Cortex of kidney (tissue), 1 donor: ENCODE results near the gene NBL1.

Experiments used
- DNase-seq: peaks from one replicate; lab custom pipeline; 2025; lab: John Stamatoyannopoulos, UW

NBL1 gene

GRCh38 chr1:19703280-19703679 is 59.2 kb downstream of the NBL1 start:
- DNase-seq, result no peak

DNA sequence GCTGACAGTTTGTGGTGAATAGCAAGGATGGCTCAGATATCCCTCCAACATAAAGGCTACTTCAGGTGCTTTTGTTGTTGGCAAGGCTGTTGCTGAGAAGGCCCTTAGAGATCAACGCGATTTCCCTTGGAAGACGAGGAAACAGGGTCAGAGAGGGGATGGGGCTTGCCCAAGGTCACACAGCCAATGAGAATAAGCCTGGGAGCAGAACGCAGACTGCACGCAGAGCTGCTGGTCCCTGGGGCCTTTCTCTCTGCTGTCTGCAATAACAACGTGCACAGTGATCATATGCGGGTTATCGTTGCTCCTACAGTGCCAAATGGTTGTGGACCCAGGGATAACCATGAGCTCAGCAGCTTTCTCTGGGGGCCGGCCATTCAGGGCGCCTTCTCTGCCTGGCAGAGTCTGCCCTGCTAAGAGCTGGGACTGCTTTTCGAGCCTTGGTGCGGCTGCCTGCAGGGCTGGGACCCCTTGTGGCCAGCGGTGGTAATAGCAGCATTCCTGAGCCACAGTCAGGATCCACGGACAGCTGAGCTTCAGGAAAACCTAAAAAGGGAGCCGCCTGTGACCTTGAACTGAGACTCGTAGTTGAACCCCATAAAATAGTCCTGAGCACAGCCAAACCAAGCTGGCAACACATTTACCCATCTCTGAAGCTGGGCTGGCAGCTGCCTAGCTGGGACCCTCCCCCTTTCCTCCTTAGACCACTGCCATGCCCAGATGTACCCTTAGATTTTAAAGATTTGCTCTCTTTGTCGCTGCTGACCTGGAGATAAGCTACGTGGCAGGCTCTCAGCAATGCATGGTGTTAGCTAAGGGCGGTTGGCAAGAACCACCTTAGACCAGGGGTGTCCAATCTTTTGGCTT is 60.4 kb downstream of the NBL1 start:
- no peak for DNase-seq

DNA sequence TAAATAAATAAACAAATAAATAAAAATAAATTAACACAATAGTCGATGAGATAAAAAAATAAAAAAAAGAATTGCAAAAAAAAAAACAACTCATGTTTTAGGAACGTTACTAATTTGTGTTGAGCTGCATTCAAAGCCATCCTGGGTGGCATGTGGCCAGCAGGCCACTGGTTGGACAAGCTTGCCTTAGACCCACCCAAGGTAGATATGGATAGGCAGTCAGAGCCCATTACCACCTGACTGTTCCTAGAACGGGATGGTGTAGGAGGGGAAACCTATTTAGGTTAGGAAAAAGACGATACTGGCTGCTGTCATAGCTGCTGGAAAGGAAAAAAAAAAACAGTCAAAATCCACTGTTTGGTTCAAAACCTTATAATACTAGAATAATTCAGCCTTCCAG is 61.4 kb downstream of the NBL1 start:
- no peak for DNase-seq

GRCh38 chr1:19706136-19706535 is 62.0 kb downstream of the NBL1 start:
- no peak for DNase-seq
